ENCODE data around the gene MFSD6L.

MFSD6L gene

GRCh38 chr17:8798846-8799569, at the start of gene MFSD6L:
MFSD6L (minus strand) TSS chr17:8799365; CDS start chr17:8799120, 245 bp downstream.
- no peak within 1 kb of the TSS for H3K4me3 ChIP-seq (ENCODE audit: low read depth, low read length)
- no peak for DNase-seq (ENCODE audit: low read depth)
- no peak for TF ChIP-seq CTCF (IDR thresholded peaks at IDR 0.05; ENCODE audit: low read depth, low read length, missing control alignments)

- no peak for DNase-seq (ENCODE audit: low read depth)
- no peak overlapping the region for H3K4me3 ChIP-seq (ENCODE audit: low read depth, low read length)
- TF ChIP-seq CTCF (IDR thresholded peaks at IDR 0.05; ENCODE audit: low read depth, low read length, missing control alignments): no peak
Measured at GRCh38 chr17:8847891-8848290, 48.7 kb upstream of the MFSD6L start.

GRCh38 chr17:8846768-8847211, 47.6 kb upstream of the MFSD6L start:
- no peak overlapping the region for H3K4me3 ChIP-seq (ENCODE audit: low read depth, low read length)
- no peak for TF ChIP-seq CTCF (IDR thresholded peaks at IDR 0.05; ENCODE audit: low read depth, low read length, missing control alignments)
- no peak for DNase-seq (ENCODE audit: low read depth)

- no peak for DNase-seq (ENCODE audit: low read depth)
- TF ChIP-seq CTCF (IDR thresholded peaks at IDR 0.05; ENCODE audit: low read depth, low read length, missing control alignments): no peak
Measured at GRCh38 chr17:8844229-8845218, 45.4 kb upstream of the MFSD6L start.

GRCh38 chr17:8843344-8843743, 44.2 kb upstream of the MFSD6L start:
- TF ChIP-seq CTCF (IDR thresholded peaks at IDR 0.05; ENCODE audit: low read depth, low read length, missing control alignments): no peak
- DNase-seq (ENCODE audit: low read depth): no peak
- H3K4me3 ChIP-seq (ENCODE audit: low read depth, low read length): no peak overlapping the region

More at GRCh38 chr17:8844229-8845218, 45.4 kb upstream of the MFSD6L start:
- no peak overlapping the region for H3K4me3 ChIP-seq (ENCODE audit: low read depth, low read length)

- DNase-seq (ENCODE audit: low read depth): no peak
- no peak for TF ChIP-seq CTCF (IDR thresholded peaks at IDR 0.05; ENCODE audit: low read depth, low read length, missing control alignments)
- no peak overlapping the region for H3K4me3 ChIP-seq (ENCODE audit: low read depth, low read length)
Measured at GRCh38 chr17:8841844-8842243, 42.7 kb upstream of the MFSD6L start.

Measured in GM12864 (cell line).